Pancreas (tissue), 10 donors: ENCODE measurements around the gene MT3. TPM values are rescaled to one million over a fixed set of nuclear protein-coding genes. Genes with fewer than 3 reads are reported as not detected.
A peak's percentile ranks its signal among the peaks of the same experiment; 100 is the strongest.
"Not testable (repeated sequence)": the region's sequence is repeated elsewhere in the genome, so short reads cannot be mapped to it uniquely, and the experiment has no call there.

ENCODE experiments used
- ATAC-seq, 4 donors: fragments of 200-7000 bp; cut with Tn5 transposase; one replicate each; pipeline versions ENCODE4 v1.8.0 to v1.9.1; 2020; ENCODE audit warnings: mild to moderate bottlenecking in 4 of 4, moderate library complexity in 4 of 4
- DNase-seq, 6 donors: peaks; one replicate each; pipeline ENCODE4 v3.0.0-alpha.2; 2020
- FAIRE-seq: peaks from 2 replicates; lab custom pipeline; 2012; peaks lifted over from hg19 to GRCh38; lab: Jason Lieb, UNC
- H3K27ac ChIP-seq, 4 donors: fragments of 200-600 bp; sonication (generic); 1 replicate in 3 of 4; 2 replicates in 1 of 4; pipeline versions ENCODE4 v1.5.0 to v1.8.0; 2020
- H3K27me3 ChIP-seq, 4 donors: fragments of 200-600 bp; one replicate each; pipeline ENCODE4 v1.8.0; 2021
- H3K36me3 ChIP-seq, 3 donors: fragments of 200-600 bp; sonication (generic) in 1 of 3; one replicate each; pipeline versions ENCODE4 v1.5.0 to v1.8.0; 2020 to 2021
- H3K4me1 ChIP-seq, 3 donors: fragments of 200-600 bp; one replicate each; pipeline ENCODE4 v1.8.0; 2021
- H3K4me3 ChIP-seq, 4 donors: fragments of 200-600 bp; sonication (generic) in 2 of 4; one replicate each; pipeline versions ENCODE4 v1.5.0 to v1.8.0; 2020 to 2021
- H3K9me3 ChIP-seq, 4 donors: fragments of 200-600 bp; one replicate each; pipeline ENCODE4 v1.8.0; 2021
- WGBS, 2 donors: extraction: QIAGEN DNeasy Blood & Tissue Kit; methylation state at CpG; one replicate each; pipeline ENCODE4 v1.1.7; 2013; 5-methylcytosine and 5-hydroxymethylcytosine counted together
- intact Hi-C, 3 donors: fragments of 100-400 bp; cut with DNase I; formaldehyde crosslinking; loops; one replicate each; pipeline versions ENCODE4 v1.11.1 to v1.14.2; 2022
- polyA plus RNA-seq, 2 donors: library from polyadenylated mRNA; stranded (reverse); fragments of 200-250 nt; gene quantifications; one replicate each; pipeline ENCODE4 v1.2.3, GENCODE V29; 2013
- total RNA-seq, 6 donors: library from RNA; stranded (reverse); fragmentation: NEBNext Ultra II Directional in 4 of 6; extraction: Animal tissue kit (Norgen Biotek cat#: 25700) in 4 of 6; gene quantifications; one replicate each; pipeline versions ENCODE4 v1.2.1 to v1.2.4, GENCODE V29; 2021 to 2023
- TF ChIP-seq, protein P1 (sequence below), 4 donors: fragments of 200-600 bp; sonication (generic) in 3 of 4; IDR thresholded peaks; one replicate each; pipeline versions ENCODE4 v1.5.0 to v1.8.0; 2021; ENCODE audit warnings: antibody characterized with exemption in 4 of 4
- donor health status: healthy with polysubstance abuse.
- donor health status: DM: no; HTN: no; CAD: no; lungs with moderate emphysema.
- donor health status: DM: no; HTN: no; CAD: no.
- donor health status: control.
- donor health status: control.
- donor health status: Bipolar disorder and iron deficiency.
- donor health status: DM: yes; HTN: yes; CAD: no.
- donor health status: DM: no; HTN: no; CAD: no.
- donor health status: DM: no; HTN: no; CAD: no.
- donor health status: DM: yes; HTN: yes; CAD: no.

MT3 gene
- total and polyA plus RNA-seq, 8 donors: 0.41 to 4.6 (median 0.75) TPM; not detected in 4

DNA sequence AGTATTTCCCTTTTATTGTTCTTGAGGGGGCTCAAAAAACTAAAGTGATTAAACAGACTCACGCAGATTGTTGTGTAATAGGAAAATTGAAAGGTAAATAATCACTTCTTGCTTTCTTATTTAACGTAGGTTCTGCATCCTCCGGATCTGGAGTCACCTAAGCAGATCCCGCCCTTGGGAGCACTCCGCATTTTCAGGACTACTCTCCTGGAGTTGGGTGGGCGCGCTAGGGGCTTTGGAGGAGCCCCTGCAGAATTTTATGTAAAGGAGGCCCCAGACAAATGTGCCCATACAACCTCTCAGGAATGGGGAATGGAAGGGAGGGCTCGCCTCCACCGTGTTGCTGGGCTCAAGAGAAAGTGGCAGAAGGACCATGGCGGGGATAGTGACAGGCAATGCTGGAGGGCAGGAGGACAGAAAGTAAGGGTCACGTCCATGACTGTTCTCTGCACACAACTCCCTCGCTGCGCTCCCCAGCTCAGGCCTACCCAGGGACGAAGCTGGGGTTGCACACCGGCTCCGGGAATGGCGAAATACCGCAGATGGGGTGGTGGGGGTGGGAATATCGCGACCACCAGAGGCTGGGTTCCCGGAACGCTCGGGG is 27.4 kb downstream of the MT3 start:
- DNase-seq (no peak), FAIRE-seq (no peak), ATAC-seq (peak in 3 of 4 donors; percentile 21 to 37 (median 29))
- WGBS, 2 donors: 52 to 55% methylated on average over 23 of the region's 23 CpGs
- Histone ChIP-seq H3K4me3 (peak overlapping the region; percentile 16 to 55 (median 30)), H3K27me3 (no peaks in the 10 kb centered on the region), H3K27ac (peak overlapping the region; percentile 15 to 66 (median 46)), H3K36me3 (no peaks in the 10 kb centered on the region), H3K9me3 (no peaks in the 10 kb centered on the region), H3K4me1 (peaks cover 3 to 19% (median 6%) of the 10 kb centered on the region in 3 donors)
- intact Hi-C loops: no loop called here
- TF ChIP-seq, protein P1, sequence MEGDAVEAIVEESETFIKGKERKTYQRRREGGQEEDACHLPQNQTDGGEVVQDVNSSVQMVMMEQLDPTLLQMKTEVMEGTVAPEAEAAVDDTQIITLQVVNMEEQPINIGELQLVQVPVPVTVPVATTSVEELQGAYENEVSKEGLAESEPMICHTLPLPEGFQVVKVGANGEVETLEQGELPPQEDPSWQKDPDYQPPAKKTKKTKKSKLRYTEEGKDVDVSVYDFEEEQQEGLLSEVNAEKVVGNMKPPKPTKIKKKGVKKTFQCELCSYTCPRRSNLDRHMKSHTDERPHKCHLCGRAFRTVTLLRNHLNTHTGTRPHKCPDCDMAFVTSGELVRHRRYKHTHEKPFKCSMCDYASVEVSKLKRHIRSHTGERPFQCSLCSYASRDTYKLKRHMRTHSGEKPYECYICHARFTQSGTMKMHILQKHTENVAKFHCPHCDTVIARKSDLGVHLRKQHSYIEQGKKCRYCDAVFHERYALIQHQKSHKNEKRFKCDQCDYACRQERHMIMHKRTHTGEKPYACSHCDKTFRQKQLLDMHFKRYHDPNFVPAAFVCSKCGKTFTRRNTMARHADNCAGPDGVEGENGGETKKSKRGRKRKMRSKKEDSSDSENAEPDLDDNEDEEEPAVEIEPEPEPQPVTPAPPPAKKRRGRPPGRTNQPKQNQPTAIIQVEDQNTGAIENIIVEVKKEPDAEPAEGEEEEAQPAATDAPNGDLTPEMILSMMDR (IDR thresholded peaks at IDR 0.05): no peak

DNA sequence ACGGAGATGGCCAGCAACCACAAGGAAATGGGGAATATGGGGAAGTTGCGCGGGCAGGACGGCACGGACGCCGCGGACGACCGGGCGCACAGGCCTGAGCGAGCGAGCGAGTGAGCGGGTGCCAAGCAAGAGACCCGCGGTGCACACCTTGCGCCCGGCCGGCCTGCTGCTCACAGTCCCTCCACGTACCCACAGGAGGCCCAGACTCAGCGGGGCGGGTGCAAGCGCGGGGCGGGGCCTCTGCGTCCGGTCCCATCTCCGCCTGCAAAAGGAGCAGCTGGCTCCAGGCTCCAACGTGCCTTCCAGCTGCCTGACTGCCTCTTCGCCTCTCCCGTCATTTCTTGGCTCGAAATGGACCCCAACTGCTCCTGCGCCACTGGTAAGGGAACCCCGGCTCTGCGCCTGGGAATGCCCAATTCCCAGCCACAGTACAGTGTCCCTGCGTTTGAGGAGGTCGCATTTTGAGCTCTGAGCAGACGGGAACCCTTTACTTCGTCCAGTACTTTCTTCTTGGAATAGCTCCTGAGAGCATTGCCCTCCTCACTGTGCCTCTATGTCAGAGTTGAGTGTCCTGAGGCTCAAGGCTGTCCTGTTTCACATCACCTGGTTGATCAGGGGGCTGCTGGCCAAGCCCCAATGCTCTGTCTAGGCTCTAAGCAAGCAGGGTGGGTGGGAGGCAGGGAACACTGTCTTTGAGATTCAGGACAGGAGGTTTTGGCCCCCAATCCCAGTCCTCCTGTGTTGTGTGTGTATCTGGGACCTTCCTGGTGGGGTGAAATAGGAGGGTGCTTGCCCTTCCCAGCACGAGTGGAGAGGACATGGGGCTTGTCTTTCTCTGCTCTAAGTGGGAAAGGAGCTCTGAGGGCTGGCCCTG is 28.1 kb downstream of the MT3 start:
- 1 to 4% methylated on average over 40 of the region's 41 CpGs for WGBS, 2 donors
- peaks cover 3 to 19% (median 6%) of the 10 kb centered on the region in 3 donors for H3K4me1 ChIP-seq
- intact Hi-C loops: no loop called here
- H3K36me3 ChIP-seq: no peaks in the 10 kb centered on the region
- TF ChIP-seq, protein P1 (IDR thresholded peaks at IDR 0.05): no peak
- DNase-seq (peak; percentile 84 to 93 (median 88)), FAIRE-seq (no peak), ATAC-seq (peak; percentile 92 to 97 (median 96))
- H3K4me3 ChIP-seq: peak overlapping the region; percentile 16 to 55 (median 30)
- H3K27ac ChIP-seq: peak overlapping the region; percentile 15 to 66 (median 46)
- no peaks in the 10 kb centered on the region for H3K9me3 ChIP-seq
- H3K27me3 ChIP-seq: no peaks in the 10 kb centered on the region

DNA sequence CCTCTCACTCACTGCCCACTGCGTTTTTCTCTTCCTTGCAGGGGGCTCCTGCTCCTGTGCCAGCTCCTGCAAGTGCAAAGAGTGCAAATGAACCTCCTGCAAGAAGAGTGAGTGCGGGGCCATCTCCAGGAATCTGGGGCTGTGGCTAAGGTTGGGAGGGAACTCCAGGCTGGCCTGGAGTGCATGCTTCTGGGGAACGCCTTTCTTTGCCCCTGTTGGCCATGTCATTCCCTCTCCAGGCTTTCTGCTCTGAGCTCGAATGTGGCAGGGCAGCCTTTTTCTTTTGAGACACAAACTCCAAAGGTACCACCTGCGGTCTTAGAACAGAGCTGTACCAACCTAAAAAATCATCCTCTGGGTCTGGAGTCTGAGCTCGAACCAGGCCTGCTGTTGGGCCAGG is 28.8 kb downstream of the MT3 start:
- DNase-seq (peak in 1 of 6 donors; percentile 12), FAIRE-seq (no peak), ATAC-seq (peak in 2 of 4 donors; percentile 5 to 6)
- Histone ChIP-seq H3K9me3 (no peaks in the 10 kb centered on the region), H3K27ac (no peak overlapping the region), H3K4me3 (peak overlapping the region in 1 of 4 donors; percentile 55), H3K36me3 (no peaks in the 10 kb centered on the region), H3K27me3 (no peaks in the 10 kb centered on the region), H3K4me1 (peaks cover 3 to 19% (median 6%) of the 10 kb centered on the region in 3 donors)
- TF ChIP-seq, protein P1 (IDR thresholded peaks at IDR 0.05): no peak
- intact Hi-C loops: no loop called here
- WGBS, 2 donors: 47 to 51% methylated on average over 6 of the region's 6 CpGs

DNA sequence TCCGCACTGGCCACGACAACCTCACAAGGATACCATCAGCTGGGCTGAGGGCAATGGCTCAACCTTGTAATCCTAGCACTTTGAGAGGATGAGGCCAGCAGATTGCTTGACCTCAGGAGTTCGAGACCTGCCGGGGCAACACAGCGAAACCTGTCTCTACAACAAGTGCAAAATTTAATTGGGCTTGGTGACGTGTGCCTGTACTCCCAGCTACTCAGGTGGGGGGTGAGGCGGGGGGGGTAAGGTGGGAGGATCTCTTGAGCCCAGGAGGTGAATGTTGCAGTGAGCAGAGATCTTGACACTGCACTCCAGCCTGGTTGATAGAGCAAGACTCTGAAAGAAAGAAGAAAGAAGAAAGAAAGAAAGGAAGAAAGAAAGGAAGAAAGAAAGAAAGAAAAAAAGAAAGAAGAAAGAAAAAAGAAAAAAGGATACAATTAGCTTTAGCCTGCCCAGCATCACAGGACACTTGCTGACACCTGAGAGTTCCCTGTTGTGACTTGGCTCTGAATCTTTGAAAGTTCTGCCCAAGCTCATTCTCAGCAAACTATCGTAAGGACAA is 31.1 kb downstream of the MT3 start:
- Histone ChIP-seq H3K4me3 (no peak overlapping the region), H3K9me3 (no peaks in the 10 kb centered on the region), H3K36me3 (no peaks in the 10 kb centered on the region), H3K4me1 (peaks cover 3 to 19% (median 6%) of the 10 kb centered on the region in 3 donors), H3K27me3 (no peaks in the 10 kb centered on the region), H3K27ac (no peak overlapping the region)
- TF ChIP-seq, protein P1 (IDR thresholded peaks at IDR 0.05): no peak
- ATAC-seq: no peak
- intact Hi-C loops: no loop called here
- FAIRE-seq: no peak
- WGBS, 2 donors: 80 to 95% methylated on average over 7 to 8 of the region's 8 CpGs
- no peak for DNase-seq

DNA sequence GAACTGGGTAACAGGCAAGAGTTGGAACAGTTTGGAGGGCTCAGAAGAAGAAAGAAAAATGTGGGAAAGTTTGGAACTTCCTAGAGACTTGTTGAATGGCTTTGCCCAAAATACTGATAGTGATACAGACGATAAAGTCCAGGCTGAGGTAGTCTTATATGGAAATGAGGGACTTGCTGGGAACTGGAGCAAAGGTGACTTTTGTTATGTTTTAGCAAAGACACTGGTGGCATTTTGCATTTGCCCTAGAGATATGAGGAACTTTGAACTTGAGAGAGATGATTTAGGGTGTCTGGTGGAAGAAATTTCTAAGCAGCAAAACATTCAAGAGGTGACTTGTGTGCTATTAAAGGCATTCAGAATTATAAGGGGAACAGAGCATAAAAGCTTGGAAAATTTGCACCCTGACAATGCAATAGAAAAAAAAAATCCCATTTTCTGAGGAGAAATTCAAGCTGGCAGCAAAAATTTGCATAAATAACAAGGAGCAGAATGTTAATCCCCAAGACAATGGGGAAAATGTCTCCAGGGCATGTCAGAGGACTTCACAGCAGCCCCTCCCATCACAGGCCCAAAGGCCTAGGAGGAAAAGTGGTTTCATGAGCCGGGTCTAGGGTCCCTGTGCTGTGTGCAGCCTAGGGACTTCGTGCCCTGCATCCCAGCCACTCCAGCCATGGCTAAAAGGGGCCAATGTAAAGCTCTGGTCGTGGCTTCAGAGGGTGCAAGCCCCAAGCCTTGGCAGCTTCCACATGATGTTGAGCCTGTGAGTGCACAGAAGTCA is 32.5 kb downstream of the MT3 start:
- peaks cover 3 to 23% (median 11%) of the 10 kb centered on the region in 3 donors for H3K4me1 ChIP-seq
- H3K9me3 ChIP-seq, DNase-seq, FAIRE-seq, H3K4me3 ChIP-seq, H3K27me3 ChIP-seq, ATAC-seq, H3K27ac ChIP-seq, intact Hi-C loops, H3K36me3 ChIP-seq: not testable (repeated sequence)
- WGBS, 2 donors: 80 to 82% methylated on average over 4 of the region's 4 CpGs

DNA sequence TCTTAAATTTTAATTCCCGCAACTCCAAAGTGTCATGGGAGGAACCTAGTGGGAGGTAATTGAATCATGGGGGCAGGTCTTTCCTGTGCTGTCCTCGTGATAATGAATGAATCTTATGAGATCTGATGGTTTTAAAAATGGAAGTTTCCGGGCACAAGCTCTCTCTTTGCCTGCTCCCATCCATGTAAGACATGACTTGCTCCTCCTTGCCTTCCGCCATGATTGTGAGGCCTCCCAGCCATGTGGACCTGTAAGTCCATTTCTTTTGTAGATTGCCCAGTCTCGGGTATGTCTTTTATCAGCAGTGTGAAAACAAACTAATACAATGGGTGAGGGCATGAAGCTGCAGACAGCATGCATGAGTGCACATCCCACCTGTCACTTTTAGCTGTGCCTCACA is 33.9 kb downstream of the MT3 start:
- H3K27me3 ChIP-seq, H3K27ac ChIP-seq, ATAC-seq, intact Hi-C loops, H3K36me3 ChIP-seq, DNase-seq, H3K4me3 ChIP-seq, H3K9me3 ChIP-seq, FAIRE-seq: not testable (repeated sequence)
- 86 to 93% methylated on average over 5 of the region's 5 CpGs for WGBS, 2 donors
- H3K4me1 ChIP-seq: peaks cover 3 to 16% (median 9%) of the 10 kb centered on the region in 3 donors
